ENCODE data around the gene HDHD2.
A peak's percentile ranks its signal among the peaks of the same experiment; 100 is the strongest.

The HDHD2 gene

DNA sequence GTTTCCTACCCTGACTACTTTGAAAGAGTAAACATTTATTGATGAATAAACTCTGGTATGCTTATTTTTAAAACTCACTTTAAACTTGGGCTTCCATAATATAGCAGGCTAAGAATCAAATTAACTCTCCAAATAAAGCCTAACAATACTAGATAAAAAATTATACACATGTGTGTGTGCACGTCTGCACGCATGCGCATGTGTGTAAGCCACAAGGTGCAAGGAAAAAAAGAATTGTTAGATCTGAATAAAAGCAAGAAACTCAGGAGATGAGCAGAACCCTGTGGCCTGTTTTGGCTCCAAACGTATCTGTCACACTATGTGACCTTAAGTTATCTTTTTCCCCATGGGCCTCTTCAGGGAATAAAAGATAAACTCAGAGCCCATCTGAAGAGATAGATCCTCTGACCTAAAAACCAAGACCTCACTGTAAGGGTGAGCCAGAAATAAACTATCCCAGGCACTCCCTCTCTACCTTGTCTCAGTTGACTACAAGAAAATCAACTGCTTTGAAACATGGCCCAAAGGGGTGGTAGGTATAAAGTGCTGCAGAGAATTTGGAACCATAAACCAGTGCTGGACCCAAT, 6.3 kb downstream of the HDHD2 start:
- H3K4me1 ChIP-seq (ENCODE audit: insufficient read depth, low read length) = no peaks in the 10 kb centered on the region; the same call in 1 of the 2 replicates
- H3K4me3 ChIP-seq (ENCODE audit: low read length) = no peak overlapping the region

DNA sequence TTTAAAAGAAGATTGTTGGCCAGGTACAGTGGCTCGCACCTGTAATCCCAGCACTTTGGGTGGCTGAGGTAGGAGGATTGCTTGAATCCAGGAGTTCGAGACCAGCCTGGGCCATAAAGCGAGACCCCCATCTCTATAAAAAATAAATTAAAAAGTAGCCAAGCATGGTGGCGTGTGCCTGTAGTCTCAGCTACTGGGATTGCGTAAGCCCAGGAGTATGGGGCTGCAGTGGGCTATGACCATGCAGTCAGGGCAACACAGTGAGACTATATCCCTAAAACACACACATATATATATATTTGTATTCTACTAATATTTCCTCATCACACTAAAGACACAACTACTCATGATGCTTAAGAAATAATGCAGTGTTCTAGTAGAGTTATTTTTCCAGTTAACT, 7.1 kb downstream of the HDHD2 start:
- H3K9me3 ChIP-seq (ENCODE audit: insufficient read depth, low read depth, low read length) = no peaks in the 10 kb centered on the region
- no peak overlapping the region for H3K4me3 ChIP-seq (ENCODE audit: low read length)
- H3K36me3 ChIP-seq (ENCODE audit: insufficient read depth, low read depth, low read length) = no peaks in the 10 kb centered on the region; the same call in 1 of the 2 replicates
- H3K9ac ChIP-seq (ENCODE audit: low read depth, low read length) = no peak overlapping the region
- H3K27ac ChIP-seq (ENCODE audit: low read length) = no peak overlapping the region
- no peaks in the 10 kb centered on the region for H3K4me1 ChIP-seq (ENCODE audit: insufficient read depth, low read length)
- H3K27me3 ChIP-seq (ENCODE audit: insufficient read depth, low read length) = no peaks in the 10 kb centered on the region

More for the DNA sequence above, 6.3 kb downstream of the HDHD2 start:
- Histone ChIP-seq H3K9ac (ENCODE audit: low read depth, low read length) (no peak overlapping the region), H3K27ac (ENCODE audit: low read length) (no peak overlapping the region), H3K27me3 (ENCODE audit: insufficient read depth, low read length) (no peaks in the 10 kb centered on the region), H3K36me3 (ENCODE audit: insufficient read depth, low read depth, low read length) (no peaks in the 10 kb centered on the region; the same call in 1 of the 2 replicates), H3K9me3 (ENCODE audit: insufficient read depth, low read depth, low read length) (no peaks in the 10 kb centered on the region)

DNA sequence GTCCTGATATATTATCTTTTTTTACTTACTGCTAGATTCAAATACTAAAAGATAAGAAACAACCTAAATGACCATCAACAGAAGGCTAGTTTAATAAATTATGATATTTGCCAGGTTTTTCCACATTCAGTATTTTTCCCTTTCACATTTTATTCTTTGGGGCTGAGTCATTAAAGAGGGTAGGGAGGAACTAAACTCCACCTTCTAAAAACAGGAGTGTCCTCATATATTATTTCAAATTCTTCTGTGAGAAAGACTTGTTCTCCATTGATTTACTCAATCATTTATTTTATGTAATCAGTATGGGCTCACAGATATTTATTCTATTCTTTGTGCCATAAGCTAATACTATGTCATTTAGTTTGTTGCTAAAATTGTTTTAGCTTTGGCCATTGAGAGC, 9.0 kb downstream of the HDHD2 start:
- H3K27ac ChIP-seq (ENCODE audit: low read length) = no peak overlapping the region
- H3K9ac ChIP-seq (ENCODE audit: low read depth, low read length) = no peak overlapping the region
- H3K4me1 ChIP-seq (ENCODE audit: insufficient read depth, low read length) = no peaks in the 10 kb centered on the region
- H3K9me3 ChIP-seq (ENCODE audit: insufficient read depth, low read depth, low read length) = no peaks in the 10 kb centered on the region
- no peak overlapping the region for H3K4me3 ChIP-seq (ENCODE audit: low read length)
- H3K36me3 ChIP-seq (ENCODE audit: insufficient read depth, low read depth, low read length) = peaks cover 1% of the 10 kb centered on the region; the same call in 1 of the 2 replicates
- H3K27me3 ChIP-seq (ENCODE audit: insufficient read depth, low read length) = no peaks in the 10 kb centered on the region

DNA sequence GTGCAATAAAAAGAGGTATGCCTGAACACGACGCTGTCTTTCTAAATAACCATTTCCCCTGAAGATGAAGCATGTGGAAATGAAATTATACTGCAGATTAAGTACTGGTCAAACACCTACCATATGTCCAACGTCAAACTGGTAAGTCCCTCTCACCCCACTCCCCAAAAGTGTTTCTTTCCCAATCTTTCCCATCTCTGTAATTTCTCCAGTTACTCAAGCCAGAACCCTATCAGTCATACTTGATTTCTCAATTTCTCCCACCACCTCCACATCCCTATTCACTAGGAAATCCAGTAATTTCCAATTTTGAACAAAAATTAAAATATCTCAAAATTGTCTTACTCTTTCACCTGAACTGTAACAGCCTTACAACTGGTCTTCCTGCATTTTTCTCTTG, 29.2 kb downstream of the HDHD2 start:
- Histone ChIP-seq H3K27me3 (ENCODE audit: insufficient read depth, low read length) (no peaks in the 10 kb centered on the region), H3K27ac (ENCODE audit: low read length) (no peak overlapping the region)

DNA sequence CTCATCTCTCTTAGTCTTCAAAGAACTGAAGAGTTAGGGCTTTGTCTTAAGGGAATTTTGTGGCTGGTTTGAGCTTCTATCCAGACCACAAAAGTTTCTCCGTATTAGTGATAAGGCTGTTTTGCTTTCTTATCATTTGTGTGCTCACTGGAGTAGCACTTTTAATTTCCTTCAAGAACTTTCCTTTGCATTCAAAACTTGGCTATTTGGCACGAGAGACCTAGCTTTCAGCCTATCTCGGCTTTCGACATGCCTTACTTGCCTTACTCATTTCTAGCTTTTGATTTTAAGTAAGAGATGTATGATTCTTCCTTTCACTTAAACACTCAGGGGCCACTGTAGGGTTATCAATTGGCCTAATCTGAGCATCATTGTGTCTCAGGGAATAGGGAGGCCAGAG, 29.9 kb downstream of the HDHD2 start:
- H3K9ac ChIP-seq (ENCODE audit: low read depth, low read length) = no peak overlapping the region
- H3K9me3 ChIP-seq (ENCODE audit: insufficient read depth, low read depth, low read length) = no peaks in the 10 kb centered on the region
- H3K4me3 ChIP-seq (ENCODE audit: low read length) = no peak overlapping the region
- peaks cover 18% of the 10 kb centered on the region; the same call in 1 of the 2 replicates for H3K36me3 ChIP-seq (ENCODE audit: insufficient read depth, low read depth, low read length)
- H3K27ac ChIP-seq (ENCODE audit: low read length) = no peak overlapping the region
- H3K4me1 ChIP-seq (ENCODE audit: insufficient read depth, low read length) = peaks cover 9% of the 10 kb centered on the region; the same call in 1 of the 2 replicates
- H3K27me3 ChIP-seq (ENCODE audit: insufficient read depth, low read length) = no peaks in the 10 kb centered on the region

More for the DNA sequence above, 29.2 kb downstream of the HDHD2 start:
- Histone ChIP-seq H3K4me1 (ENCODE audit: insufficient read depth, low read length) (peaks cover 2% of the 10 kb centered on the region; the same call in 1 of the 2 replicates), H3K36me3 (ENCODE audit: insufficient read depth, low read depth, low read length) (peaks cover 17% of the 10 kb centered on the region; the same call in 1 of the 2 replicates), H3K9ac (ENCODE audit: low read depth, low read length) (no peak overlapping the region), H3K9me3 (ENCODE audit: insufficient read depth, low read depth, low read length) (no peaks in the 10 kb centered on the region), H3K4me3 (ENCODE audit: low read length) (no peak overlapping the region)

DNA sequence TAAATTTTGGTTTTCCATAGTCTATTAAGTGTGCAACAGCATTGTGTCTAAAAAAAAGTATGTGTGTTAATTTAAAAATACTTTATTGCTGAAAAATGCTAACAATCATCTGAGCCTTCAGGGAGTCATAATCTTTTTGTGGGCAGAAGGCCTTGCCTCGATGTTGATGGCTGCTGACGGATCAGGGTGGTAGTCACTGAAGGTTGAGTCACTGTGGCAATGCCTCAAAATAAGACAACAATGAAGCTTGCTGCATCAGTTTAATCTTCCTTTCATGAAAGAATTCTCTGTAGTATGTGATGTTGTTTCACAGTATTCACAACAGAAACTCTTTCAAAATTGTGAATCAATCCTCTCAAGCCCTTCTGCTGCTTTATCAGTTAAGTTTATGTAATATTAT, 31.3 kb downstream of the HDHD2 start:
- H3K9ac ChIP-seq (ENCODE audit: low read depth, low read length) = no peak overlapping the region
- no peak overlapping the region for H3K27ac ChIP-seq (ENCODE audit: low read length)
- H3K4me3 ChIP-seq (ENCODE audit: low read length) = no peak overlapping the region
- no peaks in the 10 kb centered on the region for H3K27me3 ChIP-seq (ENCODE audit: insufficient read depth, low read length)
- peaks cover 29% of the 10 kb centered on the region for H3K36me3 ChIP-seq (ENCODE audit: insufficient read depth, low read depth, low read length)
- peaks cover 20% of the 10 kb centered on the region; the same call in 1 of the 2 replicates for H3K4me1 ChIP-seq (ENCODE audit: insufficient read depth, low read length)
- no peaks in the 10 kb centered on the region for H3K9me3 ChIP-seq (ENCODE audit: insufficient read depth, low read depth, low read length)

DNA sequence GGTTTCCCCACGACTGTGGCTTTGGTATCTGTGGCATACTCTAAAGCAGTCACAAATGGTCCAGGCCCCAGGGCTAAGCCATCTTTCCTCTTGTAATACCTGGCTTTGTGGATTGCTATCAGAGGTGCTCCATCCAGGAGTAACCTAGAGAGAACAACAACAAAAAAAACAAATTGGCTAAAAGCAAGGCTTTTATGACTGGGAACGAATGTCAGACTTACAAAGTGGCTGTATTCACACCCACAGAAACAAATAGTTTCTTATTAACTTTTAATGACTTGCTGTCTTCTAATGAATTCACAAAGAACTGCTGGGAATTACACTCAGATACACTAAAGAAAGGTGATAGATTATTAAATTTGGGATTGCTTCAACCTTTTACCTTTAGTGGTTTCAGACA, 35.1 kb downstream of the HDHD2 start:
- H3K4me3 ChIP-seq (ENCODE audit: low read length) = no peak overlapping the region
- peaks cover 46% of the 10 kb centered on the region for H3K36me3 ChIP-seq (ENCODE audit: insufficient read depth, low read depth, low read length)
- H3K27ac ChIP-seq (ENCODE audit: low read length) = no peak overlapping the region
- peaks cover 34% of the 10 kb centered on the region for H3K4me1 ChIP-seq (ENCODE audit: insufficient read depth, low read length)
- no peaks in the 10 kb centered on the region for H3K9me3 ChIP-seq (ENCODE audit: insufficient read depth, low read depth, low read length)
- no peak overlapping the region for H3K9ac ChIP-seq (ENCODE audit: low read depth, low read length)
- H3K27me3 ChIP-seq (ENCODE audit: insufficient read depth, low read length) = no peaks in the 10 kb centered on the region

DNA sequence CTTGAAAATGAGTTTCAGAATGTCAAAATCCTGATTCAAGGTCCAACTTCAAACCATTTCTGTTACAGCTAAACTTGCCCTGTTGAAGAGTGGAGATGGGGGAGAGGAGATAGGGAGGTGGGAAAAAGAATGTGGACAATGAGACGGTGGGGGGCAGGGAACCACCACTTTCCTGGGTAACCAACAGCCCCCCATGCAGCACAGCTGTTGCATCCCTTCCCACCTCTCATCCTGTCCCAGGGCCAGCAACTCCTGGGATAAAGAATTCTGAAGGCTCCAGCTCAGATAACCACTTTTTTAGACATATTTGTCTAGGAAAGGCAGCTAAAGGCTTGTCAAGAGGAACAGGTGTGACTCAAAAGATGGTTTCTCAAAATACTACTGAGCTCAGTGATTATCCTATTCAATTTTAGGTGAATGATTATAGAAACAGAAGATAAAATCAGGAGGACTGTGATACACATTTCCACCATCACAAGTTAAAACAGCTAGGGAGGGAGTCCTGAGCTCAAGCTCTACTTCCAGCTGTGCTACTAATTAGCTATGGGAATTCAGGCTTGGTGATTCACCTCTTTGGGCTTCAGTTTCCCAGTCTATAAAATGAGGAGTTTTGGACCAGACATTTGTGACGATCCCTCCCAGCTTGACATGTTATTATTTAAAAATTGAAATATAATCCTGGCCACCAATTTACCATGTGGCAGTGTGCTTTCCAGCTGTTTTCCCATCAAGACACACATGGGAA, 36.3 kb downstream of the HDHD2 start:
- Histone ChIP-seq H3K36me3 (ENCODE audit: insufficient read depth, low read depth, low read length) (peaks cover 36% of the 10 kb centered on the region), H3K27ac (ENCODE audit: low read length) (no peak overlapping the region), H3K4me1 (ENCODE audit: insufficient read depth, low read length) (peaks cover 46% of the 10 kb centered on the region), H3K9ac (ENCODE audit: low read depth, low read length) (no peak overlapping the region), H3K4me3 (ENCODE audit: low read length) (peak overlapping the region; percentile 25; the same call in 1 of the 2 replicates), H3K27me3 (ENCODE audit: insufficient read depth, low read length) (no peaks in the 10 kb centered on the region), H3K9me3 (ENCODE audit: insufficient read depth, low read depth, low read length) (no peaks in the 10 kb centered on the region)

DNA sequence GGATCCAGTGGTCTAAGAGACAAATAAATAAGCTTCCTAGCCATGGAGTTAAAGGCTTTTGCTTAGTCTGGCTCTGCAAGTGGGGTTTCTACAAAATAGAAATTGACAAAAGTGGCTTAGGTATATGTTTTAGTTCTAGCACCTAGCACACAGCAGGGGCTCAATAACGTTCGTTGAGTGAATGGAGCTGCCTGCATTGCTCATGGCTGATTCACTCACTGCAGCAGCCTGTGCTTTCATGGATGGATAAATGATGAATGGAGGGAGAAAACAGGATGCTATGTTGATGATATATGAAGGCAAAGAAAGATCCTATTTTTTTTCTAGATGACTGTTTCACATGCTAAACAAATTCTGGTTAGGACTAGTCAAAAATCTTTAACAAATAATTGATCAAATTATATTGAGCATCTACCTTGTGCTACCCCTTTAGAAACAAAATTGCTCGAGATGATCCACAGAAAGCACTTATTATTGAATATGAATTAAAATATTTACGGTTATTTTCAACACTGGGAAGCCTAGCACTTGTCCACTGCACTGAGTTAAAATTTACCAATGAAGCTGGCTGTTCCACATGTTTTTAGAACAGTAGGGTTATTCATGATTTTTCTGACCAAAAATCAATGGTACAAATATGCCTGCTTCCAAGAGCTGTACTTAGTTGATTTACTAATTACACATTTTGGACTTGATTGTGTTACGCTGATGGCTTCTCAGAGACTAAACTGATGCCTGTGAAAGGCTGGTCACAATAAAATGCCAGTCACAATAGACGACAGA, 39.6 kb downstream of the HDHD2 start:
- no peak overlapping the region for H3K9ac ChIP-seq (ENCODE audit: low read depth, low read length)
- H3K36me3 ChIP-seq (ENCODE audit: insufficient read depth, low read depth, low read length) = peaks cover 54% of the 10 kb centered on the region
- no peak overlapping the region for H3K27ac ChIP-seq (ENCODE audit: low read length)
- no peak overlapping the region for H3K4me3 ChIP-seq (ENCODE audit: low read length)
- H3K4me1 ChIP-seq (ENCODE audit: insufficient read depth, low read length) = peaks cover 50% of the 10 kb centered on the region
- H3K27me3 ChIP-seq (ENCODE audit: insufficient read depth, low read length) = no peaks in the 10 kb centered on the region
- H3K9me3 ChIP-seq (ENCODE audit: insufficient read depth, low read depth, low read length) = no peaks in the 10 kb centered on the region

DNA sequence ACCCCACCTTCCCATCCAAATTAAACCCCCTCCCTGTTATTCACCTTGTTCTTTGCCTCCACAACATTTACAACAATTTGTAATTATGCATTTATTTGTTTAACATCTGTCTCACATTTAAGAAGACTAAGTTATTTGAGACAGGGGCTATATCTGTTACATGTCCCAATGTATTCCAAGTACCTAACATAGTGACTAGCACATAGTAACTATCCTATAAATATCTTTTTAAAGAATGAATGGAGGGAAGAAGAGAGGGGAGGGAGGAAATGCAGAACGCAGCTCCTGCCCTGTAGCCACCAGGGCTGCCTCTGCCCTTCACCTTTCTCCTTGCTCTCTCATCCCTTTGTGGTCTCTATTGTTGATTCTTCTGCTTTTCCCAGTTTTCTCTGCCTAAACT, 40.6 kb downstream of the HDHD2 start:
- Histone ChIP-seq H3K4me3 (ENCODE audit: low read length) (no peak overlapping the region), H3K27me3 (ENCODE audit: insufficient read depth, low read length) (no peaks in the 10 kb centered on the region), H3K9me3 (ENCODE audit: insufficient read depth, low read depth, low read length) (no peaks in the 10 kb centered on the region), H3K27ac (ENCODE audit: low read length) (no peak overlapping the region), H3K4me1 (ENCODE audit: insufficient read depth, low read length) (peaks cover 40% of the 10 kb centered on the region), H3K9ac (ENCODE audit: low read depth, low read length) (no peak overlapping the region), H3K36me3 (ENCODE audit: insufficient read depth, low read depth, low read length) (peaks cover 47% of the 10 kb centered on the region)

DNA sequence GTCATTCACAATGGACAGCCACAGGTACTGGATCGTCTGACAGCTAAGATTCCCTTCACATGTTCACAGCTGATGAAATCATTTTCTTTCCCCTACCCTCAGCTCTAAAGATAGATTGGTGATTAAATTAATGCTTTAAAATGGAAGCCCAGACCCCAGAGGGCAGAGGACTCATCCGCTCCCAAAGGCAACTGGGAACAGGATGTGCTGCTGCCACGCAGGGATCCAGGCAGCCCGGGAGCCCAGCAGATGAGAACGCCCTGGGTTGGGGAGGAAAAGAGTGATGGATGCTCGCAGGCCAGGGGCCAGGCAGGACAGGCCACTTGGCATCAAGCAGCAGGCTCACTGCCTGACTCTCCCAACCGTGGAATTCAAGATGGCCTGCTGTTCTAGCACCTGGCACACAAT, 41.3 kb downstream of the HDHD2 start:
- no peak overlapping the region for H3K27ac ChIP-seq (ENCODE audit: low read length)
- H3K4me3 ChIP-seq (ENCODE audit: low read length) = no peak overlapping the region
- H3K27me3 ChIP-seq (ENCODE audit: insufficient read depth, low read length) = no peaks in the 10 kb centered on the region
- H3K36me3 ChIP-seq (ENCODE audit: insufficient read depth, low read depth, low read length) = peaks cover 48% of the 10 kb centered on the region
- H3K4me1 ChIP-seq (ENCODE audit: insufficient read depth, low read length) = peaks cover 36% of the 10 kb centered on the region
- H3K9me3 ChIP-seq (ENCODE audit: insufficient read depth, low read depth, low read length) = no peaks in the 10 kb centered on the region
- H3K9ac ChIP-seq (ENCODE audit: low read depth, low read length) = no peak overlapping the region; the same call in 1 of the 2 replicates
